HuH-7 (cell line): ENCODE measurements around the gene SCN1B.
"Not testable (repeated sequence)": the region's sequence is repeated elsewhere in the genome, so short reads cannot be mapped to it uniquely, and the experiment has no call there.

Source experiments
- DNase-seq: peaks from one replicate; pipeline ENCODE4 v3.0.0; 2011; ENCODE audit warnings: low spot score

The SCN1B gene

DNA sequence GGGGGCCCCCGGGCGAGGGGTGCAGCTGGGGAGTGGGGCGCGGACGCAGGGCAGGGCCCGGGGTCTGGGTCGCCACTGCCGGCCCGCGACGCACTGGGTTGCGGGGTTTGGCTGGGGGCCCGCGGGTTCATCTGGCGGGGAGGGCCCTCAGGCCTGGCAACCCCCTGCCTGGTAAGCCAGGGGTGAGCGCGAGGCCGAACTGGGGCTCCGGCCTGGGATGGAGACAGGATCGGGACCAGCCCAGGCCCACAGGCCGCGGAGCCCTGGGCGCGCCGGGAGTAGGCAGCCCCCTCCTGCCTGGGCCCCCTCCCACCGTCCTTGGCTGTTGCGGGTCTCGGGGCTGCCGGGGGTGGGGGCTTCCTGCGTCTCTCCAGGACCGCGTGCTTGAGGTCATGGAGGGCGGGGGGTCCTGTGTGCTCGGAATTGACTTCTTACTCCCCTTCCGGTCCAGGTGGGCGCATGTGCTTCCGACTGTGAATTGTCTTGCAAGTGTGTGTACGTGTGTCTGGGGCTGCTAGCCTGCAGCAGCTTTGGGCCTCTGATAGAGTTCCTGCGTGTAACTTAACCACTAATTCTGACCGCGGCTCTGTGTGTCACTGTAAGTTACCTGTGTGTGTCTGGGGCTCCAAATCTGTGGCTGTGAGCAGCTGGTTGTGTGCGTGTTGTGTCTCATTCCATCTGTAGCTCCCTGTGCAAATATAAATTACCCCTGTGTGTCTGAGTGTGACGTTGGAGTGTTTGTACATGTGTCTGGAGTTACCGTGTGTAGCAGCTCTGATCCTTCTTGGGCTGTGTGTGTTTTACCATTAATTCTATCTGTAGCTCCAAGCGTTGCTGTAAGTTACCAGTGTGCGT, 29.4 kb upstream of the SCN1B start:
- no peak for DNase-seq

DNA sequence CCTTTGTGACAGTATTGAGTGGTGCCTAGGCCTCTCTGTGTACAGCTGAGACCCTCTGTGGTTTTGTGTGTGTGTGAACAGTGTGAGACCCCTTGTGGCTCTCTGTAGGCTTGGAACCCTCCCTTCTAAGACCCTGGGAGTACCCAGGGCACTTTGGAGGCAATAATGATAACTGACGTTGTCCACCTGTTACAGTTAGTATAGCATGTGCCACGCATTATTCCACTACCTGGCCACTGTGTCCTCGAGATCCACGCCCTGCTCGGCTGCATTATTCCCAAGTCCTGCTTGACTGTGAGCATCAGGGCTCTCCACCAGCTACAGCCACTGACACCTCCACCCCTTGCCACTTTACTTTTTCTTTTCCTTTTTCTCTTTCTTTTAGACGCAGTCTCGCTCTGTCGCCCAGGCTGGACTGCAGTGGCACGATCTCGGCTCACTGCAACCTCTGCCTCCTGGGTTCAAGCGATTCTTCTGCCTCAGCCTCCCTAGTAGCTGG, 28.2 kb upstream of the SCN1B start:
- no peak for DNase-seq

DNA sequence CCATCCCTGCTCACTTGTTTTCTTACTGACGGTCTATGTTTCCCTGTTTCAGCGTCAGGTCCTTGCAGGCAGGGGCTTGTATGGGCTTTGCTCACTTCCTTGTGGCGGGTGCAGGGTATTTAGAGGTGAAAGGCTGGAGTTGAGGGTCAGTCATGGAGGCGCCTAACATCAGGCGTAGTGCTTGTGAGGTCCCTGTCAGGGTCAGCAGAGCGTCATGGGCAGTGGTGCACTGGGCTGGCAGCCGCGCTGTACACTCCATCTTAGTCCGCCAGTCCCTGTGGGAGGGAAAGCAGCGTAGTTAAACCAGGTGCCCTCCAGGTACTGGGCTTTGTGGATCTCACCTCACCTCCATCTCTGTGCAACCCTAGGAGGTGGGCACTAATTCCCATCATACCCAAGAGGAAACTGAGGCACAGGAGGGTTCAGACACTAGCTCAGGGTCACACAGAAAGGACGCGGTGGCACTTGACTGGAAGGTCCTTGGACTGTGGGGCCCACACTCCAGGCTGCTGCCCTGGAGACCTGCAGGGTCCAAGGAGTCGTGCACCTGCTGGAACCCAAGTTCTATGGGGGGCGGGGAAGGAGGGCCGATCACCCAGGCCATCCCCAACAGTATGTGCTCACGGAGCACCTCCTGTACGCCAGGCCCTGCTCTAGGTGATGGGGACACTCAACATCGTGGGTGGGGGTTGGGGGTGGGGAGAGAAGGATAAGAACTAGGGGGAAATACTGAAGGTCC, 25.6 kb upstream of the SCN1B start:
- no peak for DNase-seq

DNA sequence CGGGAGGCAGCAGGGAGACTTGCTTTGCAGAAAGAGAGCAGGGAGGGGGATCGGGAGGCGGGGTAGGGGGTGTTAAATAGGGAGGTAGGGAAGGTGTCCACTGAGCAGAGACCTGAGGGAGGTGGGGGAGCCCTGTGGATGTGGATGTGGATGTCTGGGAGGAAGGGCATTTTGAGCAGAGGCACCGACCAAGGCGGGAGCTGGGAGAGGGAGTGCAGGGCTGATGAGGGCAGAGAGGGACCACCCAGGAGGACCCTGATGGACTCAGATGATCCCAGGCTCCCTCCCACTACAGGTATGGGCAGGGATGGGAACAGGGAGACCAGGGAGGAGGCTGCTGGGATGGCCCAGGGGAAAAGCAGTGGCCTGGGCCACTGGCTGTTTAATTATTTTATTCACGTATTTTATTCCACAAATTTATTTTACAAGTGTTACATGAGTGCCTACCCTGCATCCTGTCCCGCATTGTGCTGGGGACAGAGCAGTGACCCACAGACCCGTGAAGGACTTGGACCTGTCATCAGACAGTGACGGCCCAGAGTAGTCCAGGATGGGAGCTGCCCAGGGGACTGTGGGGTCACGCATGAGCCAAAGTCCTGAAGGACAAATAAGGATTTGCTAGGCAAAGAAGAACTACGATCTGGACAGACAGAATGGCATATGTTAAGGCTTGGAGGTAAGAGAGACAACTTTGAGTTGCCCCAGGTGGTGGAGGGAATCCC, 24.9 kb upstream of the SCN1B start:
- DNase-seq, result peak; percentile 14

DNA sequence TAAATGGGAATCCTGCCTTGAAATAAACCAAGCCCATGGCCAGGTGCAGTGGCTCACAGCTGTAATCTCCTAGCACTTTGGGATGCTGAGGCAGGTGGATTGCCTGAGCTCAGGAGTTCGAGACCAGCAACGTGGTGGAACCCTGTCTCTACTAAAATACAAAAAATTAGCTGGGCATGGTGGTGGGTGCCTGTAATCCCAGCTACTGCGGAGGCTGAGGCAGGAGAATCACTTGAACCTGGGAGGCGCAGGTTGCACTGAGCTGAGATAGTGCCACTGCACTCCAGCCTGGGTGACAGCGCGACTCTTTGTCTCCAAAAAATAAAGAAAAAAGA, 24.3 kb upstream of the SCN1B start:
- not testable (repeated sequence) for DNase-seq

DNA sequence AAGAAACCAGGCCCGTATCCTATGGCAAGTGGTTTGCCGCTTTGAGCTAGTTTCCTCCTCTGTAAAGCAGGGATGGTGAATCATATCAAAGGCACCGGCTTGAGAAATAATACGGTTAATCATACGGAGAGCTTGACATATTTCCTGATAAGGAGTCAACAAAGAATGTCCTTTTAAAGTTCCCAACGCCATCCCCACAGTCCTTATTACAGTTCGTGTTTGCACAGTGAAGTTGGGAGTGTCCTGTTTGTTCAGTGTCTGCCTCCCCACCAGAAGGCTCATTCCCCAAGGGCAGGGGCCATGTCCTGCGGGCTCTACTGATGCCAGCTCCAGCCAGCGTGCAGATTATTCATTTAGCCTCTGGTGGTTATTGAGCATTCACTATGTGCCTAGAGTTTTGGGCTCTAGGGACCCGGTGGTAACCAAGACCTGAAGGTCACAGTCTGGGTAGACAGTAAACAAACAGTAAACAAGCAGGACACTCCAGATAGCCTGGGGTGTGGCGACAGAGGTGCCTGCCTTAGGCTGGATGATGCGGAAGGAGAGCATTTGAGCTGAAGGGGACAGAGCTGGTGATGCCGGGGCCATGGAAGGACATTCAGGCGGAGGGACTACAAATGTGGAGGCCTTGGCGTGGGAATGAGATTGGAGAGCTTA, 23.8 kb upstream of the SCN1B start:
- DNase-seq, result peak; percentile 97

DNA sequence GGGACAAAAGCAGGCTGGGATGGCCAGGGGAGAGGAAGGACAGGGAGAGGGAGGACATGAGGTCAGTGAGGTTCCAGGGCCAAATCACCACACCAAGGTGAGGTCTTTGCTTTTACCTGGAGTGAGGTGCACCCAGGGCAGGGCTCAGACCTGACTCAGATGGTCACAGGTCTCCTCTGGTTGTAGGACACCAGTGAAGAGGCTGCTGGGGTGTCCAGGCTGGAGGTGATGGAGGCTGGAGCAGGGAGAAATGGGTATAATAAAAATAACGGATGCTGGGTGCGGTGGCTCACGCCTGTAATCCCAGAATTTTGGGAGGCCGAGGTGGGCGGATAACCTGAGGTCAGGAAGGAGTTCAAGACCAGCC, 23.3 kb upstream of the SCN1B start:
- no peak for DNase-seq

DNA sequence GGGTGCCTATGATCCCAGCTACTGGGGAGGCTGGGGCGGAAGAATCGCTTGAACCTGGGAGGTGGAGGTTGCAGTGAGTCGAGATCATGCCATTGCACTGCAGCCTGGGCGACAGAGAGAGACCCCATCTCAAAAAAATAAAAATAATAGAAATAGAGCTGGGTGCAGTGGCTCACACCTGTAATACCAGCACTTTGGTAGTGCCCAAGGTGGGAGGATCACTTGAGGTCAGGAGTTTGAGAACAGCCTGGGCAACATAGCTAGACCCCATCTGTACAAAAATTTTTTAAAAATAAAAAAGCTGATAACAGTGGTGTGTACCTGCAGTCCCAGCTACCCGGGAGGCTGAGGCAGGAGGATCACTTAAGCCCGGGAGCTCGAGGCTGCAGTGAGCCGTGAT, 22.8 kb upstream of the SCN1B start:
- not testable (repeated sequence) for DNase-seq

DNA sequence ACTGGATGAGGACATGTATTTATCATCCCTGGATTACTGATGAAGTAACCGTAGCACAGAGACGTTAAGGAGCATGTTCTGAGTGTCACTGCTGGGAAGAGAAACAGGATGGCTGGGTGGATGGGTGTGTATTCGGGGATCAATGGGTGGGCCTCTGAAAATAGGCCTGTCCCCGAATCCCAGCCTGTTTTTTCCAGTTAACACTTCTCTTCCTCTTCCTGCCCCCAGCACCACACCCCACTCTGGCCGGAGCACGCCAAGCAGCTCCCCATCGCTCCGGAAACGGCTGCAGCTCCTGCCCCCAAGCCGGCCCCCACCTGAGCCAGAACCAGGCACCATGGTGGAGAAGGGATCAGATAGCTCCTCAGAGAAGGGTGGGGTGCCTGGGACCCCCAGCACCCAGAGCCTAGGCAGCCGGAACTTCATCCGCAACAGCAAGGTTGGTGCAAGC, 21.4 kb upstream of the SCN1B start:
- DNase-seq, result no peak

DNA sequence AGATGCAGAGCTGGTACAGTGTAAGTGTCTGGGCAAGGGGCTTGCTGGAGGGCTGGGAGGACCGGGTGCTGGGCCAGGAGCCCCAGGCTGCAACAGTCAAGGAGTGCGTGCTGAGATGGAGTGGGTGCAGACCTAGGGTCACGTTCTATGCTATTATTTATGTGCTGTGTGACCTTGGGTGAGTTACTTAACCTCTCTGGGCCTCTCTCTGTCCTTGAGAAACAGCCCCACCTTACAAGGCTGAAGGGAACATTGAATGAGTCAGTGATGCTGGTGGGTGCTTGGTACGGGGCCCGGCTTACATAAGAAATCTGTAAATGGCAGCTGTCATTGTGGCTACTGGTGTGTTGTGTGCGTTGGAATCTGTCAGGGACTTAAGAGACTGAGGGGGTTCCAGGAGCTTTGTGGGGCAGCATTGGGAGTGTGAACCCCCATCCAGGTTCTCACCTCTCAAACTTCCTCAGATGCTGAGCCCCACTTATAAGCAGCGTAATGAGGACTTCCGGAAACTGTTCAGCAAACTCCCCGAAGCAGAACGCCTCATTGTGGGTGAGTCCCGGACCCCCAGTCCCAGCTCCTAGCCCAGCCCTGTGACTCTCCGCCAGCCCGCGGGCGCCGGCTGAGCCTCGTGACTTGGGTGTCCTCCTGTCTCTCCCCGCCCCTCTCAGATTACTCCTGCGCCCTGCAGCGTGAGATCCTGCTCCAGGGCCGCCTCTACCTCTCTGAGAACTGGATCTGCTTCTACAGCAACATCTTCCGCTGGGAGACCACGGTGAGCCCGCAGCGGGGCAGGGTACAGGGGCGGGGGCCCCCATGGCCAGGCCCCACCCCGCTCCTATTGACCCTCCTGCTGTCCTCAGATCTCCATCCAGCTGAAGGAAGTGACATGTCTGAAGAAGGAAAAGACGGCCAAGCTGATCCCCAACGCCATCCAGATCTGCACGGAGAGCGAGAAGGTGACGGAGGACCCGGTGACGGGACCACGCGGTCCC, 20.6 kb upstream of the SCN1B start:
- no peak for DNase-seq

DNA sequence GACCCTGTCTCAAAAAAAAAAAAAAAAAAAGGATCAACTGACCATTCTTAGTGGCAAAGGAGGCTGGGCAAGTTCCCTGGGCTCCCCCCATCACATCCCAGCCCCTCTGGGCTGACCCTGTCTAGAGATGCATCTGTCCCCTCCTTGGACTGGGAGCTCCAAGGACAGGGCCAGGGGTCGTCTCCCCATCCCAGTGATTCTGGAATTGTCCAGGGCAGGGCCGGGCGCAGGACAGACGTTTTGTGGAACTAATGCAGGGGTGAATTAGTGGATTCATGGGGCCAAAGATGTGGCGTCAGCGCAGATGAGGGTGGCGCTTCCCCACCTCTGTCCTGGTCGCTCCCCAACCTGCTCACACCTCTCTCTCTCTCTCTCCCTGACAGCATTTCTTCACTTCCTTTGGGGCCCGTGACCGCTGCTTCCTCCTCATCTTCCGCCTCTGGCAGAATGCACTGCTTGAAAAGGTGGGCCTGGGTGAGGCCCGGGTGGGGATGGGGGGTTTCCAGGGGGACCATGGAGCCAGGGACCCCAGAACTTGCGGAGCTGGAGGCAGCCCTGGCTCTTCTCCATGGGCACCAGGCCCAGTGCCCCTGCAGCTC, 19.1 kb upstream of the SCN1B start:
- no peak for DNase-seq

DNA sequence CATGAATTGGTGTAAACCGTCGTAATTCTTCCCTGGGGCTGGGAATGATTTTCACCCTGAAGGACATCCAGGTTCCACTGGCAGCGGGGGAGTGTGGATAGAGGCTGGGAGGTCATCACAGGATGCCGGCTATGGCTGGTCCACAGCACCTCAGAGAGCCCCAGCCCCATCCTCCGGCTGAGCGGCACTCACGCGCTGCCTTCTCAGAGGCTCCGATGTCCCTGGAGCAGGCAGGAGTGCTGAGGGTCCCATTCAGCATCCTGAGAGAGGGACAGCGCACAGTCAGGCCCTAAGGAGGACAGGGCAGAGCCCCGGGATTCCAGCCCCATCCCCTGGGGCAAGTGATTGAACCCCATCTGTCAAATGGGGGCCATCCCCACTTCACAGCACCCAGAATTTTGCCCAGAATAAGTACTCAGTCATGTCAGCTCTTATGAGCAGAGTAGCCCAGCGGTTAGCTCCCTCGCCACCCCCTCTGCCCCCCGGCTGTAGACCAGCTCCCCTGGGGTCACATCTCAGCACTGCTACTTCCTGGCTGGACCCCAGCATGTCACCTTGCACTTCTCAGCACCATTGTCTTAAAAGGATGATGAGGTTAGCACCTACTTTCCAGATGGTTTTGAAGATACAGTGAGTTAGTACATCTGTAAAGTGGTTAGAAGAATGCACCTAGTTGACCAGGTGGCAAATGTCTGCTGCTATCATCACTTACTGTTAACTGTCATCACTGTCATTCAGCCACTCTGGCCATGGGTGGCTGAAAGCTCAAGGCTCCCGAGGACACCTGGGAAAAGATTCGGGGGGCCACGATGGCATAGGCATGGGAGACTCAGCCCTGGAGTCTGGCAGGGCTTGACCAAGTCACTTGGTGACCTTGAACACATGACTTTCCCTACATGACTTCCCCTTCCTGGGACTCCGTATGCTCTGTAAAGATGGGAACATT, 18.3 kb upstream of the SCN1B start:
- DNase-seq, result no peak

DNA sequence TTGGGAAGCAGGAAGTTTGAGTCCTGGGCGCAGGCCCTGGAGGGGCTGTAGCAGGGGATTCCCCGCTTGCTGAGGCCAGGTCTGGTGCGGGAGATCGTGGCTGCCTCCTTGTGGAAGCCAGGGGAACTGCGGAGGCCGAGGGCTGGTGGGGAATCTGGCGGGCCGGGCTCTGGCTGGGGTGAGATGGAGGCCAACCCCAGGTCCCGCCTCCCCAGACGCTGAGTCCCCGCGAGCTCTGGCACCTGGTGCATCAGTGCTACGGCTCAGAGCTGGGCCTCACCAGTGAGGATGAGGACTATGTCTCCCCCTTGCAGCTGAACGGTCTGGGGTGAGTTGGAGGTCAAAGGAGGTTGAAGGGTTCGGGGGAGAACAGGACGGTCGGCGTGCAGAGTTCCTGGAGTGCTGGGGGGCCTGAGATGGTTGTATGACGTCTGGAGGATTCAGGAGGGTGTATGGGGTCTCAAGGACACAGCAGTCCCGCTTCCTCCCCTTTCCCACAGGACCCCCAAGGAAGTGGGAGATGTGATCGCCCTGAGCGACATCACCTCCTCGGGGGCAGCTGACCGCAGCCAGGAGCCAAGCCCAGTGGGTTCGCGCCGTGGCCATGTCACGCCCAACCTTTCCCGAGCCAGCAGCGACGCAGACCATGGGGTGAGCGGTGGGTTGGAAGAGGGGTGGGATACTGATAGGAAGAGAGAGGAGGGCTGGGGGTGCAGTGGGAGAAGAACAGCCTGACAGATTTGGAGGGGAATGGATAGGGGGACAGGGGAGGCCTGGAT, 17.0 kb upstream of the SCN1B start:
- peak; percentile 98 for DNase-seq

DNA sequence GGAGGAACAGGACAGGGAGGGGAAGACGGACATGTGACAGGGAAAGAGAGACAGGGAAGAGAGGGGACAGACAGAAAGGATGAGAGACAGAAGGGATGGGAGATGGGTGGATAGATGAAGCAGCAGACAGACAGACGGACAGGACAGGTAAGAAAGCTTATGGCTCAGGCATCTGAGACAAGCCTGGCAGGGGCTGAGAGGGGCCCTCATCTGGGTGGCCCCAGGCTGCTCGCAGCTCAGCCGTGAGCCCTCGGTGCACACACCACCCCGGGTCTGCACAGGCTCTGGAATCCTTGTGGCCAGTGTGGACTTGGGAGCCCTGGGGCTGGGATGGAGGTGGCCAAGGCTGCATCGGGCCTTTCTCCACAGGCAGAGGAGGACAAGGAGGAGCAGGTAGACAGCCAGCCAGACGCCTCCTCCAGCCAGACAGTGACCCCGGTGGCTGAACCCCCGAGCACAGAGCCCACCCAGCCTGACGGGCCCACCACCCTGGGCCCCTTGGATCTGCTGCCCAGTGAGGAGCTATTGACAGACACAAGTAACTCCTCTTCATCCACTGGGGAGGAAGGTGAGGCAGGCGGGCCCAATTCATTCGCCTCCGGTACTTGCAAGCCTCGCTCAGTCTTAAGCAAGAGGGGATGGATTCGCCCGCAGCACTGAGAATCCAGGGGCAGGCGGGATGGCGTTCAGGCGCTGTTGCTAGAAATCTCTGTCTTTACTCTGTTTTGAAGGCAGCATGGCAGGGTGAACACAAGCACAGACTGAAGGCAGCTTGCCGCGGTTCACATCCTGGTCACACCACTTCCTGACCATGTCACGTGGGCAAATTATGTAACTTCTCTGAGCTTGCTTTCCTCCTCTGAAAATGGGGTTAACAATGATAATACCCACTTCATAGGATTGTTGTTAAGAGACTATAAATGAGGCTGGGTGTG, 16.2 kb upstream of the SCN1B start:
- DNase-seq, result no peak

DNA sequence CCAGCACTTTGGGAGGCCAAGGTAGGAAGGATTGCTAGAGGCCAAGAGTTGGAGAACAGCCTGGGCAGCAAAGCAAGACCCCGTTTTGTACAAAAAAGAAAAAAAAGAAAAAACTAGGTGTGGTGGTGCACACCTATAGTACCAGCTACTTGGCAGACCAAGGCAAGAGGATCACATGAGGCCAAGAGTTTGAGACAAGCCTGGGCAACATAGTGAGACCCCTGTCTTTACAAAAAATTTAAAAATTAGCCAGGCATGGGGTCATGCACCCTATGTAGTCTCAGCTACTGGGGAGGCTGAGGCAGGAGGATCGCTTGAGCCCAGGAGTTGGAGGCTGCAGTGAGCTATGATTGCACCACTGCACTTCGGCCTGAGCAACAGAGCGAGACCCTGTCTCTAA, 15.5 kb upstream of the SCN1B start:
- DNase-seq, result not testable (repeated sequence)

DNA sequence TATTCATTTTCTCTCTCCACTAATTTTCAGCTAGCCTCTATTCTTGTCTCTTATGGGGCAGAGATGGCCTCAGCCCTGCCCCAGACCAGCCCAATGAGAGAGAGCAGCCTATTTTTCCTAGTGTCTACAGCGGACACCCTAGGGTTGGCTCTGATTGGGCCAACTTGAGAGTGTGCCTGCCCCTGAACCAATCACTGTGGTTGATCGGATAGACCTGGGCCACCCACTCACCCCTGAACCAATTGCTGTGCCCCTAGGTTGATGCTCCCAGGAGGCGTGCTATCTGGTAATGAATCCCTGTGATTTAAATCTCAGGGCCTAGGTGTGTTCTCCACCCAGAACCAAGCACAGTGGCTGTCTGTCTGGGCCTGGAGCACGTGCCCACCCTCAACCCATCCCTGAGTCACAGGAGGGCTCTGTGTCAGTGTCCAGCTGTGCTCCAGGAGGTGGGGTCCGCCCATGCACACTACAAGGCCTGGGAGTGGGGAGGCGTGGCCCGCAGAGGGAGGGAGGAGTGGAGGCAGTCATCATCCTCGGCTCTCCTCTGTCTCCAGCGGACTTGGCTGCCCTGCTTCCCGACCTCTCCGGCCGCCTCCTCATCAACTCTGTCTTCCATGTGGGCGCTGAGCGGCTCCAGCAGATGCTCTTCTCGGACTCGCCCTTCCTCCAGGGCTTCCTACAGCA, 14.9 kb upstream of the SCN1B start:
- no peak for DNase-seq

DNA sequence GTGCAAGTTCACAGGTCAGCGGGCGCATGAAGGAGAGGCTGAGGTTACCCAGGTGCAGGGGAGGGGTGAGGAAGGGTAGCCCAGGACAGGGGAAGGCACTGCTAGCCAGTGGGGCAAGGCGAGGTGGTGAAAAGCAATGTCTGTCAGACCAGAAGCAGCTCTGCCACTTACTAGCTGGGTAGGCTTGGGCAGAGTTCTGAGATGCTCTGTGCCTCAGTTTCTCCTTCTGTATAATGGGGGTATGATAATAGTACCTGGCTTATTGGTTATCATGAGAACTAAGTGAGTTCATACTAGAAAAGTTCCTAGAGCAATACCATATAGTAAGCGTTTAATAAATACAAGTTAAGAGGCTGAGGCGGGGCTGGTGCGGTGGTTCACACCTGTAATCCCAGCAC, 14.3 kb upstream of the SCN1B start:
- no peak for DNase-seq
